Mesendoderm (in vitro differentiated cells): ENCODE data around the gene MYADM.

Source experiments
- DNase-seq: peaks from one replicate; pipeline ENCODE4 v3.0.0; 2013
- H2AK5ac ChIP-seq: 2 replicates; pipeline ENCODE4 v1.6.1; 2013; ENCODE audit warnings: low read length, inconsistent platforms
- H2BK120ac ChIP-seq: 2 replicates; pipeline ENCODE4 v1.6.1; 2013; ENCODE audit warnings: low read depth, mild to moderate bottlenecking, low read length, moderate library complexity, mixed read lengths
- H2BK15ac ChIP-seq: replicated peaks from 2 replicates; pipeline ENCODE4 v1.6.1; 2013; ENCODE audit warnings: low read depth, mild to moderate bottlenecking, moderate library complexity
- H2BK5ac ChIP-seq: 2 replicates; pipeline ENCODE4 v1.6.1; 2013; ENCODE audit warnings: low read length, inconsistent platforms
- H3K18ac ChIP-seq: 2 replicates; pipeline ENCODE4 v1.6.1; 2013; ENCODE audit warnings: mild to moderate bottlenecking, low read length, mixed read lengths
- H3K23ac ChIP-seq: one replicate; pipeline ENCODE4 v1.6.1; 2013; ENCODE audit warnings: low read length
- H3K27ac ChIP-seq: 2 replicates; pipeline ENCODE4 v1.5.1; 2013; ENCODE audit warnings: low read depth, mild to moderate bottlenecking, inconsistent platforms, low read length, moderate library complexity
- H3K27me3 ChIP-seq: 2 replicates; pipeline ENCODE4 v1.6.1; 2013; ENCODE audit warnings: low read length, control low read depth, mild to moderate bottlenecking, inconsistent platforms; ENCODE audit not compliant: insufficient read depth, poor library complexity
- H3K36me3 ChIP-seq: 2 replicates; pipeline ENCODE4 v1.6.1; 2013; ENCODE audit warnings: low read length, inconsistent platforms; ENCODE audit not compliant: control insufficient read depth, insufficient read depth
- H3K4ac ChIP-seq: one replicate; pipeline ENCODE4 v1.6.1; 2013; ENCODE audit warnings: low read depth, mild to moderate bottlenecking, low read length, moderate library complexity
- H3K4me1 ChIP-seq: 2 replicates; pipeline ENCODE4 v1.6.1; 2013; ENCODE audit warnings: low read depth, low read length, inconsistent platforms; ENCODE audit not compliant: control insufficient read depth
- H3K4me2 ChIP-seq: 2 replicates; pipeline ENCODE4 v1.6.1; 2013; ENCODE audit warnings: low read length
- H3K4me3 ChIP-seq: 2 replicates; pipeline ENCODE4 v1.5.1; 2013; ENCODE audit warnings: mild to moderate bottlenecking, low read length
- H3K56ac ChIP-seq: one replicate; pipeline ENCODE4 v1.6.1; 2013; ENCODE audit warnings: low read length
- H3K79me1 ChIP-seq: 2 replicates; pipeline ENCODE4 v1.6.1; 2013; ENCODE audit warnings: low read length, inconsistent platforms
- H3K79me2 ChIP-seq: 2 replicates; pipeline ENCODE4 v1.6.1; 2013; ENCODE audit warnings: mild to moderate bottlenecking, low read length; ENCODE audit not compliant: control insufficient read depth, insufficient read depth
- H3K9ac ChIP-seq: 2 replicates; pipeline ENCODE4 v1.6.1; 2013; ENCODE audit warnings: low read length, inconsistent platforms
- H4K5ac ChIP-seq: one replicate; pipeline ENCODE4 v1.6.1; 2013; ENCODE audit warnings: low read length
- H4K8ac ChIP-seq: one replicate; pipeline ENCODE4 v1.6.1; 2013; ENCODE audit warnings: low read depth, mild to moderate bottlenecking, control low read depth, low read length, moderate library complexity
- WGBS: extraction: QIAGEN DNeasy Blood & Tissue Kit; methylation state at CpG from one replicate; pipeline ENCODE4 v1.1.7; 2013; ENCODE audit warnings: low lambda C conversion rate, missing lambda C conversion rate; ENCODE audit not compliant: insufficient coverage; ENCODE audit errors: extremely low coverage; 5-methylcytosine and 5-hydroxymethylcytosine counted together

Gene MYADM

GRCh38 chr19:53904909-53905308, 37.2 kb downstream of the MYADM start:
- H2BK120ac ChIP-seq, result no peak overlapping the region
- H3K4me3 ChIP-seq, result no peak overlapping the region
- H2BK15ac ChIP-seq, result no peak overlapping the region
- no peak for DNase-seq
- no peak overlapping the region for H3K27ac ChIP-seq
- H3K36me3 ChIP-seq, result no peaks in the 10 kb centered on the region
- no peak overlapping the region for H3K4ac ChIP-seq
- no peak overlapping the region for H2BK5ac ChIP-seq
- no peak overlapping the region for H3K4me2 ChIP-seq
- no peak overlapping the region for H3K18ac ChIP-seq
- no CpG with 5 or more reads among the region's 3 CpGs for WGBS
- H4K8ac ChIP-seq, result no peak overlapping the region
- H3K79me1 ChIP-seq, result no peaks in the 10 kb centered on the region
- no peaks in the 10 kb centered on the region for H3K79me2 ChIP-seq
- no peaks in the 10 kb centered on the region for H3K27me3 ChIP-seq
- no peak overlapping the region for H3K23ac ChIP-seq
- H3K4me1 ChIP-seq, result no peaks in the 10 kb centered on the region
- H2AK5ac ChIP-seq, result no peak overlapping the region
- H3K9ac ChIP-seq, result no peak overlapping the region
- H3K56ac ChIP-seq, result no peak overlapping the region
- H4K5ac ChIP-seq, result no peak overlapping the region

GRCh38 chr19:53905787-53906186, 38.1 kb downstream of the MYADM start:
- peaks cover 5% of the 10 kb centered on the region for H3K27me3 ChIP-seq
- H3K4ac ChIP-seq, result no peak overlapping the region
- H3K9ac ChIP-seq, result no peak overlapping the region
- no peak overlapping the region for H3K23ac ChIP-seq
- H4K8ac ChIP-seq, result no peak overlapping the region
- no peak overlapping the region for H3K4me2 ChIP-seq
- H3K36me3 ChIP-seq, result no peaks in the 10 kb centered on the region
- no peak overlapping the region for H3K27ac ChIP-seq
- no CpG with 5 or more reads among the region's 1 CpG for WGBS
- H2BK15ac ChIP-seq, result no peak overlapping the region
- no peak overlapping the region for H3K18ac ChIP-seq
- no peaks in the 10 kb centered on the region for H3K4me1 ChIP-seq
- no peaks in the 10 kb centered on the region for H3K79me1 ChIP-seq
- H2BK5ac ChIP-seq, result no peak overlapping the region
- H4K5ac ChIP-seq, result no peak overlapping the region
- no peak overlapping the region for H3K4me3 ChIP-seq
- no peak overlapping the region for H2AK5ac ChIP-seq
- H2BK120ac ChIP-seq, result no peak overlapping the region
- DNase-seq, result no peak
- H3K56ac ChIP-seq, result no peak overlapping the region
- no peaks in the 10 kb centered on the region for H3K79me2 ChIP-seq

- no peak overlapping the region for H2AK5ac ChIP-seq
- H3K9ac ChIP-seq, result peak overlapping the region; percentile 42
- no peak overlapping the region for H3K4ac ChIP-seq
- H3K27ac ChIP-seq, result no peak overlapping the region
- H3K79me1 ChIP-seq, result no peaks in the 10 kb centered on the region
- DNase-seq, result no peak
- WGBS, result no CpG with 5 or more reads among the region's 48 CpGs
- H3K79me2 ChIP-seq, result no peaks in the 10 kb centered on the region
- no peak overlapping the region for H4K8ac ChIP-seq
- peak overlapping the region; percentile 59 for H3K4me2 ChIP-seq
- H2BK5ac ChIP-seq, result no peak overlapping the region
- H2BK15ac ChIP-seq, result no peak overlapping the region
- no peaks in the 10 kb centered on the region for H3K36me3 ChIP-seq
- no peak overlapping the region for H2BK120ac ChIP-seq
- no peak overlapping the region for H3K23ac ChIP-seq
- no peak overlapping the region for H3K4me3 ChIP-seq
- H3K18ac ChIP-seq, result no peak overlapping the region
- peaks cover 5% of the 10 kb centered on the region for H3K27me3 ChIP-seq
- no peaks in the 10 kb centered on the region for H3K4me1 ChIP-seq
- no peak overlapping the region for H4K5ac ChIP-seq
- H3K56ac ChIP-seq, result peak overlapping the region; percentile 81
These were observed 38.8 kb downstream of the MYADM start for GRCh38 chr19:53906211-53907192.

- no peak for DNase-seq
- WGBS, result no CpG with 5 or more reads among the region's 14 CpGs
These were observed 39.5 kb downstream of the MYADM start for GRCh38 chr19:53907193-53907581.

GRCh38 chr19:53907690-53908089, 40.0 kb downstream of the MYADM start:
- peak overlapping the region; percentile 38 for H3K23ac ChIP-seq
- no peak overlapping the region for H4K5ac ChIP-seq
- H3K27me3 ChIP-seq, result peaks cover 5% of the 10 kb centered on the region
- no peak overlapping the region for H3K18ac ChIP-seq
- H4K8ac ChIP-seq, result no peak overlapping the region
- H3K36me3 ChIP-seq, result no peaks in the 10 kb centered on the region
- no peak overlapping the region for H2BK5ac ChIP-seq
- H2AK5ac ChIP-seq, result no peak overlapping the region
- H3K9ac ChIP-seq, result peak overlapping the region; percentile 1
- H3K4me1 ChIP-seq, result no peaks in the 10 kb centered on the region
- no peaks in the 10 kb centered on the region for H3K79me1 ChIP-seq
- H3K79me2 ChIP-seq, result no peaks in the 10 kb centered on the region
- H2BK120ac ChIP-seq, result no peak overlapping the region
- peak overlapping the region; percentile 72 for H3K56ac ChIP-seq
- no peak overlapping the region for H2BK15ac ChIP-seq
- WGBS, result no CpG with 5 or more reads among the region's 17 CpGs
- H3K4ac ChIP-seq, result no peak overlapping the region
- no peak overlapping the region for H3K4me3 ChIP-seq
- H3K27ac ChIP-seq, result no peak overlapping the region
- DNase-seq, result no peak
- peak overlapping the region; percentile 26 for H3K4me2 ChIP-seq

More at GRCh38 chr19:53907193-53907581, 39.5 kb downstream of the MYADM start:
- Histone ChIP-seq H3K23ac (peak overlapping the region; percentile 38), H2BK5ac (no peak overlapping the region), H3K4me2 (peak overlapping the region; percentile 44), H4K8ac (no peak overlapping the region), H3K36me3 (no peaks in the 10 kb centered on the region), H3K4me1 (no peaks in the 10 kb centered on the region), H3K4ac (no peak overlapping the region), H2BK15ac (no peak overlapping the region), H3K4me3 (no peak overlapping the region), H3K27me3 (peaks cover 5% of the 10 kb centered on the region), H2BK120ac (no peak overlapping the region), H3K9ac (peak overlapping the region; percentile 42), H3K18ac (no peak overlapping the region), H3K79me1 (no peaks in the 10 kb centered on the region), H2AK5ac (no peak overlapping the region), H3K27ac (no peak overlapping the region), H3K56ac (peak overlapping the region; percentile 72), H4K5ac (no peak overlapping the region), H3K79me2 (no peaks in the 10 kb centered on the region)
